Esophagus (tissue), 2 donors: ENCODE measurements around the gene ZDHHC14. TPM values are rescaled to one million over a fixed set of nuclear protein-coding genes. Genes with fewer than 3 reads are reported as not detected.
"Not testable (repeated sequence)": the region's sequence is repeated elsewhere in the genome, so short reads cannot be mapped to it uniquely, and the experiment has no call there.

ENCODE experiments used
- H3K27ac ChIP-seq, 2 donors: one replicate each; pipeline ENCODE4 v1.5.1; 2013; ENCODE audit warnings: low read depth in 2 of 2, mild to moderate bottlenecking in 2 of 2, inconsistent platforms in 1 of 2, low read length in 1 of 2, moderate library complexity in 1 of 2
- H3K27me3 ChIP-seq, 2 donors: one replicate each; pipeline ENCODE4 v1.6.1; 2013; ENCODE audit warnings: low read length in 2 of 2, control low read depth in 1 of 2, mild to moderate bottlenecking in 1 of 2; ENCODE audit not compliant: insufficient read depth in 2 of 2, control insufficient read depth in 1 of 2
- H3K36me3 ChIP-seq, 2 donors: one replicate each; pipeline ENCODE4 v1.6.1; 2013; ENCODE audit warnings: low read length in 1 of 2; ENCODE audit not compliant: control insufficient read depth in 2 of 2, insufficient read depth in 2 of 2
- H3K4me1 ChIP-seq, 2 donors: one replicate each; pipeline ENCODE4 v1.6.1; 2013; ENCODE audit warnings: low read length in 1 of 2; ENCODE audit not compliant: control insufficient read depth in 2 of 2, insufficient read depth in 2 of 2
- H3K4me3 ChIP-seq, 2 donors: one replicate each; pipeline ENCODE4 v1.5.1; 2013; ENCODE audit warnings: low read length in 2 of 2, mild to moderate bottlenecking in 2 of 2, low read depth in 1 of 2, moderate library complexity in 1 of 2
- H3K9me3 ChIP-seq, 2 donors: one replicate each; pipeline ENCODE4 v1.6.1; 2013; ENCODE audit warnings: mild to moderate bottlenecking in 2 of 2, low read depth in 1 of 2, low read length in 1 of 2, moderate library complexity in 1 of 2; ENCODE audit not compliant: control insufficient read depth in 2 of 2, insufficient read depth in 1 of 2
- WGBS, 2 donors: extraction: QIAGEN DNeasy Blood & Tissue Kit; methylation state at CpG; one replicate each; pipeline ENCODE4 v1.1.7; 2013; 5-methylcytosine and 5-hydroxymethylcytosine counted together
- polyA plus RNA-seq, 2 donors: library from polyadenylated mRNA; stranded (reverse); fragments of 200-250 nt; gene quantifications; one replicate each; pipeline ENCODE4 v1.2.3, GENCODE V29; 2013
- donor health status: healthy with polysubstance abuse.
- donor health status: Bipolar disorder and iron deficiency.

Gene ZDHHC14
- polyA plus RNA-seq, 2 donors = 2.9 to 3.7 TPM

DNA sequence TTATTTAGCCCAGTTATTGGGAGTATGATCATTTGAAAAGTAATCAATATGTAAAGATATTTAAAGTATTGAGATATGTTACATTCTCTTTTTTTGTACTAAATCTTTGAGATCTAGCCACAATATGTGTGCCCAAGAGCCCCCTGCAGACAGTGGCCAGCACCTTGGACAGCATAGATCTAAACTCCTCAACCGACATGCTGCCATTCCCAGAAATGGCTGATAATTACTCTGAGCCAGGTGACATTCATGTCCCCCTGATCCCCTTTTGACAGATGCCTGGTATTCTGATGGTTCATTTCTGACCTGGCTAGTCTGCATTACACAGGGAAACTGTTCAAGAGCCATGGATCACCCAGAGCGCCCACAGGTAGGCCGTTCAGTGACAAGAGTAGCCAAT is 177.1 kb downstream of the ZDHHC14 start:
- Histone ChIP-seq H3K9me3 (no peaks in the 10 kb centered on the region), H3K27ac (no peak overlapping the region), H3K36me3 (no peaks in the 10 kb centered on the region), H3K4me3 (no peak overlapping the region), H3K4me1 (peaks cover 8 to 11% of the 10 kb centered on the region in 2 donors), H3K27me3 (no peaks in the 10 kb centered on the region)
- 97 to 99% methylated on average over 3 of the region's 3 CpGs for WGBS, 2 donors

DNA sequence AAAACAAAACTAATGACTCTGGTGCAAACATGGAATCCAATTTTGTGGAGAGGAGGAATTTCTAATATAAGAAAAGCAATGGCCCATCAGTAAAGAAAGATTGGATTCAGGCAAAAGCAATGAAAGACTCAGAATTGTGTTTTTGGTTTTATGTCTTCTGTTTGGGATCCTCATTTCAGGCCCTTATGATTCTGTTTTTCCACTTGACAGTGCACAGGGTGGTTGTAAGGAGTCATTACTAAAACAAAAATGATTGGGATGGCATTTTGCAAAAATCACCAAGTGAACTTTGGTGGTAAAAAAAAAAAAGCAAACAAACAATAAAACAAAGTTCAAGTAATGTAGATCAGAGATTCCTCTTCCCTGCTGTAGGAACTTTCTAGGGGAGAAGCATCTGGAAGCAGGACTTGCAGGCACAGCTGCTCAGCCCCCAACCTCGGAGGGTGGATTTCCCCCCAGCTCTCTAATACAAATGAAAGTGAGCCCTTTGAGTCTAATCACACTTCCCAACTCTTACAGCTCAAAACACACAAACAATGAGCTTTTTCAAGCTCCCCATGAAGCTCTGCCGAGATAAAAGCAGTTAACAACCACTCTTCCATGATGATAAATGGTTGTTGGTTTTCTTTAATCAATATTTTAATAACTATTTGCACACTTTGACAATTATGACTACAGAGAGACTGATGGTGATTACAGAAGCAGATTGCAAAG is 177.7 kb downstream of the ZDHHC14 start:
- no peaks in the 10 kb centered on the region for H3K9me3 ChIP-seq
- no peak overlapping the region for H3K4me3 ChIP-seq
- H3K36me3 ChIP-seq = no peaks in the 10 kb centered on the region
- WGBS, 2 donors = 47 to 48% methylated on average over 2 of the region's 2 CpGs
- H3K4me1 ChIP-seq = peaks cover 8 to 11% of the 10 kb centered on the region in 2 donors
- H3K27ac ChIP-seq = no peak overlapping the region
- no peaks in the 10 kb centered on the region for H3K27me3 ChIP-seq

DNA sequence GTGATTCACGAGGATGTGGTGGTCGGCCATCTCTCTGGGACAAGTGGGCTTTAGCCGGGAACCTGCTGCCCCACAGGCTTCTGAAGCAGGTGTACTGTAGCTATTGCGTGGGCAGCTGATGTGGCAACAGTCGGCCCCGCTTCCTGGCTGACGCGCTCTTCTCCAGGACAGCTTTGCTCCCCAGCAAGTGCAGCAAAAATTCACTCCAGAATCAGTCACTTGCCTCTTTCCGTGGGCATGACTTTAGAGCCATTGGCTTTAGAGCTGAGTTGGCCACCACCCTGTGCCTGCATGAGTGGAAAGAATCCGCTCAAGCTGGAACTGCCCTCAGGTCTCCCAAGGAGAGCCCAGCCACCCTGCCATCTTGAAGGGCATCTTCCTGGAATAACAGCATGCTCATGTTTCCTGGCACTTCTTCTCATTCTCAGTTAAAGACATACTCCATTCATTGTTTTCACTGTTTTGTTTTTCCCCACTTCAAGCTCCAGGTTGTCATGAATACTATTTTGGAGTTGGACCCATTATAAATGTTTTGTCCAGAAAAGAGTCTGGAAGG is 178.3 kb downstream of the ZDHHC14 start:
- Histone ChIP-seq H3K9me3 (no peaks in the 10 kb centered on the region), H3K36me3 (no peaks in the 10 kb centered on the region), H3K4me1 (peaks cover 8 to 11% of the 10 kb centered on the region in 2 donors), H3K4me3 (no peak overlapping the region), H3K27ac (no peak overlapping the region), H3K27me3 (no peaks in the 10 kb centered on the region)
- 87 to 89% methylated on average over 10 of the region's 10 CpGs for WGBS, 2 donors

DNA sequence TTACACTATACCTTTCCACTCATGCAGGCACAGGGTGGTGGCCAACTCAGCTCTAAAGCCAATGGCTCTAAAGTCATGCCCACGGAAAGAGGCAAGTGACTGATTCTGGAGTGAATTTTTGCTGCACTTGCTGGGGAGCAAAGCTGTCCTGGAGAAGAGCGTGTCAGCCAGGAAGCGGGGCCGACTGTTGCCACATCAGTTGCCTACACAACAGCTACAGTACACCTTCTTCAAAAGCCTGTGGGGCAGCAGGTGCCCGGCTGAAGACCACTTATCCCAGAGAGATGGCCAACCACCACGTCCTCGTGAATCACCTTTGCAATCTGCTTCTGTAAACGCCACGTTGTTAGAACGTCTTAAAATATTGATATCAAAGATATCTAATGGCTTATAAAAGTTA is 179.1 kb downstream of the ZDHHC14 start:
- H3K27ac ChIP-seq, H3K27me3 ChIP-seq, H3K36me3 ChIP-seq, H3K4me3 ChIP-seq, H3K9me3 ChIP-seq: not testable (repeated sequence)
- 96 to 97% methylated on average over 10 of the region's 10 CpGs for WGBS, 2 donors
- H3K4me1 ChIP-seq = peaks cover 8 to 11% of the 10 kb centered on the region in 2 donors

DNA sequence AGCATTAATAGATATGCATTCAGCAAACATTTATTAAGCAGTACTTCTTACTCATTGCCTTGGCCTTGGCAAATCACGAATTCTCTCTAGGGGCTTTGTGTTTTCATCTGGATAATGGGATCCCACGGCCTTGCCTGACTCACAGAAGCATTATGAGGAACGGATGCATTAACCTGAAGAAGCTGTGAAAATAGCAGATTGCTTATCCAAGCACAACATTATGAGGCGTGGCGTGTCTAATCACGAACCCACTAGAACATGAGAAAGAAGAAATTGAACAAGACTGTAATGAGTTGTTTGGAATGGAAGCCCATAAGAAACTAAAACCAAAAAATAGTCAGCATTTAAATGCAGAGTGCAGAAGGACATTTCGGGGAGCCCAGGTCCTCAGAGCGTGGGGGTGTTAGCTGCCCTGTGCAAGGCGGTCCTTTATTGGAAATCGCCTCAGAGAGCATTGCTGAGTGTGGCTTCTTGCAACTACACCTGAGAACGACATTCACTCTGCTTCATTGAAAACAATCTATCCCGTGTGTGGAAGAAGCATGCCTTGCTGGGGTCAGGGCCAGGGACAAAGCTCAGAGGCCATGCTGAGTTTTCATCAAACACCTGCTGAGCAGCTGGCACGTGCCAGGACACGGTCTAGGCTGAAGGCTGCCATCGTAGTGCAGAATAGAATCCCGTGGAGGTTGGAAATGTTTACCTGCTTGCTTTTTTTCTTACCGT is 179.9 kb downstream of the ZDHHC14 start:
- Histone ChIP-seq H3K4me3 (no peak overlapping the region), H3K27me3 (no peaks in the 10 kb centered on the region), H3K27ac (no peak overlapping the region), H3K36me3 (no peaks in the 10 kb centered on the region), H3K4me1 (peaks cover 8 to 11% of the 10 kb centered on the region in 2 donors), H3K9me3 (no peaks in the 10 kb centered on the region)
- 83 to 91% methylated on average over 17 of the region's 17 CpGs for WGBS, 2 donors

DNA sequence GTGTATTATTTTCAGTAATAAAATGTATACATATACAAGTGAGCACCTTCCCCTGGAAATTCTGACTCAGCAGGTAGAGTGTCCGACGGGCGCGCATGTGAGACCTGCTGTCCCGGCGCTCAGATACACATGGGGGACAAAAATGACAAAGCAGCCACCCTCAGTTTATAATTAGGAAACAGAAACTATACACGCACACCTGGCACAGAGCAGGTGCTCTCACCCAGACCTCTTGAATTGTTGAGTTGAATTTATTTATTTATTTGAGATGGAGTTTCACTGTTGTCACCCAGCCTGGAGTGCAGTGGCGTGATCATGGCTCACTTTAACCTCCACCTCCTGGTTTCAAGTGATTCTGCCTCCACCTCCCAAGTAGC is 180.4 kb downstream of the ZDHHC14 start:
- H3K36me3 ChIP-seq = no peaks in the 10 kb centered on the region
- peaks cover 5 to 8% of the 10 kb centered on the region in 2 donors for H3K4me1 ChIP-seq
- H3K9me3 ChIP-seq = no peaks in the 10 kb centered on the region
- H3K27me3 ChIP-seq = no peaks in the 10 kb centered on the region
- H3K27ac ChIP-seq = no peak overlapping the region
- no peak overlapping the region for H3K4me3 ChIP-seq
- 94 to 95% methylated on average over 8 of the region's 8 CpGs for WGBS, 2 donors

DNA sequence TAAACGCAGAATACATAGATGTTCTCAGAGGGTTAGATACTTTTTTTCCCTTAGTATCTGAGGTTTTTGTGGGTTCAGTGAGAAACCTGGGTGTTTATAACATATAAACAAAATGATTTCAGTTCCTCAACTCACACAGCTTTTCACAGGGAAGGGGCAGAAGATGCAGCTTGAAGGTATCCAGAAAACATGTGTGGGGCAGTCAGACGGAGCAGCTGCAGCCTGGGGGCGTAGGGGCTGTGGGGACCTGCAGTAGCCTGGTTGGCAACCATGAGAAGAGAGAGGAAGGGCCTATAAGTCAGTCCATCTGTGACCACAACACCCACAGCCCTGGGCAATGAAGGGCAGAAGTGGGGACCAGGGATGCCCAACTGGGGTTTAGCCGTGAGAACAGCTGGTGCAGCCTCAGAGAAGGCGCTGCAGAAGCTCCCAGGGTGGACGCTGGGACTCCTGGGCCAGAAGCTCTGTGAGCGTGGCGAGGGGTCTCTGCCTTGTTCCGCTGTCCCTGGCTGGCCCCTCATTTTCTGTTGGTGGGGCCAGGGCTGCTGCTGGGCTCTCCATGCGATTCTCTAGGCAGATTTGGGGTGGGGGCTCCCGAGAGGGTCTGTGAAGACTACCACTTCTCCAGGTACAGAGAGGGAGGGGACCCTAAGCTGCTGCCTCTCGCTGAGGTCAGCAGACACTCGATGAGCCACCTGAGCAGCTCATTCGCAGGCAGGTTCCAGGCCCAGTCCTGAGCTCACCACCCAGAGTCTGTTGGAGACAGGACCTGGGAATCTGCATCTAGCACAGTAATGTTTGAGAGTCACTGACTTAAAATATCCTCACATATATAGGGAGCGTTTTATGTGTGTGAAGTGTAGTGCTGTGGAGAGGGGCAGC is 181.2 kb downstream of the ZDHHC14 start:
- Histone ChIP-seq H3K27ac (no peak overlapping the region), H3K27me3 (no peaks in the 10 kb centered on the region)
- 89 to 92% methylated on average over 15 of the region's 15 CpGs for WGBS, 2 donors

DNA sequence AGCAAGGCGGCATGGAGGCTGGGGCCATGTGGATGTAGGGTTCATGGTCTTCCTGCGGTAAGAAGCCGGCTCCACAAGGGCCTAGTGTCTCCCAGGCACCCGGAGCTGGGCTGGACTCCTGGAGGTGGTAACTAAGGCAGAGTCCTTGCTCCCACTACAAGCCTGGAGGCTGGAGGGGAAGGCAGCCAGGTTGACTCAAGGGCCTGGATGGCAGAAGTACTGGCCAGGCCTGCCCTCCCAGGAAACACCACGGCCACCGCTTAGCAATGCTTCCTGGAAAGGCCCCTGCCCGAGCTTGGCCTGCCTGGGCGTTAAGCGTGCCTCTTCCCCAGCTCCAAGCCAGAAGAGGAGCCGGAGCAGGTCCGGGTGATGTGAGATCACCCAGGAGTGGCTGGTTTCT is 182.0 kb downstream of the ZDHHC14 start:
- no peak overlapping the region for H3K4me3 ChIP-seq
- H3K36me3 ChIP-seq = no peaks in the 10 kb centered on the region
- no peaks in the 10 kb centered on the region for H3K9me3 ChIP-seq
- H3K27me3 ChIP-seq = no peaks in the 10 kb centered on the region
- H3K27ac ChIP-seq = no peak overlapping the region
- H3K4me1 ChIP-seq = no peaks in the 10 kb centered on the region
- WGBS, 2 donors = 87 to 88% methylated on average over 11 of the region's 11 CpGs

More for the DNA sequence above, 181.2 kb downstream of the ZDHHC14 start:
- Histone ChIP-seq H3K36me3 (no peaks in the 10 kb centered on the region), H3K9me3 (no peaks in the 10 kb centered on the region), H3K4me3 (no peak overlapping the region), H3K4me1 (peaks cover 0 to under 1% of the 10 kb centered on the region in 2 donors)

GRCh38 chr6:157563611-157564284 is 182.8 kb downstream of the ZDHHC14 start:
- Histone ChIP-seq H3K4me1 (no peaks in the 10 kb centered on the region), H3K4me3 (no peak overlapping the region), H3K27ac (no peak overlapping the region), H3K27me3 (no peaks in the 10 kb centered on the region), H3K36me3 (no peaks in the 10 kb centered on the region), H3K9me3 (no peaks in the 10 kb centered on the region)
- 87 to 89% methylated on average over 8 of the region's 8 CpGs for WGBS, 2 donors
